Caki2 (cell line): Measurements from ENCODE around the gene C1QTNF9B. TPM values are rescaled to one million over a fixed set of nuclear protein-coding genes. Genes with fewer than 3 reads are reported as not detected.

Source experiments
- DNase-seq: peaks from one replicate; pipeline ENCODE4 v3.0.0-alpha.2; 2015; ENCODE audit warnings: low read depth
- in situ Hi-C: cut with HindIII; loops from 2 replicates; pipeline ENCODE4 v1.10.0; 2016; ENCODE audit warnings: low sequenced_read_pairs, low pct_unique_long_range_greater_than_20kb, mixed read lengths
- total RNA-seq: library from RNA; depleted of rRNA; stranded (reverse); fragments of >200 nt; shearing (Covaris generic); gene quantifications from 2 replicates; pipeline ENCODE4 v1.2.3, GENCODE V29; 2014; ENCODE audit warnings: low replicate concordance

The C1QTNF9B gene
- total RNA-seq, 1 experiment from 2014 or later = 2.3 TPM

GRCh38 chr13:23866420-23867026 is 30.8 kb downstream of the C1QTNF9B start:
- peak; percentile 65 for DNase-seq
- in situ Hi-C loops = no loop called here

- no peak for DNase-seq
- in situ Hi-C loops = no loop called here
These were observed 31.4 kb downstream of the C1QTNF9B start for GRCh38 chr13:23865906-23866305.

GRCh38 chr13:23865026-23865425 is 32.3 kb downstream of the C1QTNF9B start:
- in situ Hi-C loops = no loop called here

GRCh38 chr13:23861310-23861709 is 36.0 kb downstream of the C1QTNF9B start:
- DNase-seq = no peak
- in situ Hi-C loops = no loop called here

More at GRCh38 chr13:23865026-23865425, 32.3 kb downstream of the C1QTNF9B start:
- DNase-seq = no peak

GRCh38 chr13:23859904-23860303 is 37.4 kb downstream of the C1QTNF9B start:
- in situ Hi-C loops = no loop called here
- DNase-seq = no peak

- DNase-seq = no peak
- in situ Hi-C loops = no loop called here
These were observed 37.8 kb downstream of the C1QTNF9B start for GRCh38 chr13:23859455-23859854.

GRCh38 chr13:23858546-23858945 is 38.8 kb downstream of the C1QTNF9B start:
- in situ Hi-C loops = no loop called here
- DNase-seq = no peak

GRCh38 chr13:23856008-23856750 is 41.1 kb downstream of the C1QTNF9B start:
- no peak for DNase-seq
- in situ Hi-C loops = no loop called here

GRCh38 chr13:23855360-23855759 is 41.9 kb downstream of the C1QTNF9B start:
- in situ Hi-C loops = no loop called here

GRCh38 chr13:23852351-23852750 is 45.0 kb downstream of the C1QTNF9B start:
- in situ Hi-C loops = no loop called here
- no peak for DNase-seq

More at GRCh38 chr13:23855360-23855759, 41.9 kb downstream of the C1QTNF9B start:
- no peak for DNase-seq

- in situ Hi-C loops = no loop called here
These were observed 46.2 kb downstream of the C1QTNF9B start for GRCh38 chr13:23851106-23851505.

GRCh38 chr13:23850134-23850533 is 47.2 kb downstream of the C1QTNF9B start:
- DNase-seq = no peak
- in situ Hi-C loops = no loop called here

More at GRCh38 chr13:23851106-23851505, 46.2 kb downstream of the C1QTNF9B start:
- DNase-seq = no peak

GRCh38 chr13:23849670-23850069 is 47.6 kb downstream of the C1QTNF9B start:
- DNase-seq = no peak
- in situ Hi-C loops = no loop called here

- DNase-seq = no peak
- in situ Hi-C loops = no loop called here
These were observed 48.6 kb downstream of the C1QTNF9B start for GRCh38 chr13:23848646-23849141.

GRCh38 chr13:23848019-23848418 is 49.3 kb downstream of the C1QTNF9B start:
- in situ Hi-C loops = no loop called here

GRCh38 chr13:23847497-23847896 is 49.8 kb downstream of the C1QTNF9B start:
- in situ Hi-C loops = no loop called here
- no peak for DNase-seq

More at GRCh38 chr13:23848019-23848418, 49.3 kb downstream of the C1QTNF9B start:
- no peak for DNase-seq

GRCh38 chr13:23845105-23845725 is 52.1 kb downstream of the C1QTNF9B start:
- in situ Hi-C loops = no loop called here
- DNase-seq = no peak

- in situ Hi-C loops = no loop called here
- DNase-seq = no peak
These were observed 53.2 kb downstream of the C1QTNF9B start for GRCh38 chr13:23844132-23844531.

- in situ Hi-C loops = no loop called here
- no peak for DNase-seq
These were observed 53.9 kb downstream of the C1QTNF9B start for GRCh38 chr13:23843436-23843835.
